Endothelial cell of umbilical vein (primary cell): ENCODE measurements around the gene PARD3B. TPM values are rescaled to one million over a fixed set of nuclear protein-coding genes. Genes with fewer than 3 reads are reported as not detected.

ENCODE experiments used
- BruUV-seq: library from RNA; stranded (reverse); fragments of 400-500 nt; replicated peaks from 2 replicates; lab custom pipeline; 2021; lab: Mats Ljungman, UMichigan
- CTCF ChIA-PET: fragments of 300-600, 350-600 bp; sonication (Branson Sonifier 250); formaldehyde crosslinking; loops from one replicate; lab custom pipeline; 2021; ENCODE audit warnings: antibody characterized with exemption, inconsistent platforms; lab: Charles Lee
- POLR2A ChIA-PET: fragments of 300-600, 350-600 bp; sonication (Branson Sonifier 250); formaldehyde crosslinking; loops from one replicate; lab custom pipeline; 2021; ENCODE audit warnings: antibody characterized with exemption, inconsistent platforms; lab: Charles Lee
- DNase-seq: peaks from one replicate; pipeline ENCODE4 v3.0.0-alpha.2; 2011; ENCODE audit warnings: low read depth, low spot score
- FAIRE-seq: peaks from 2 replicates; lab custom pipeline; 2011; peaks lifted over from hg19 to GRCh38; lab: Jason Lieb, UNC
- H2AFZ ChIP-seq: 2 replicates; pipeline ENCODE4 v1.6.0; 2012; ENCODE audit warnings: low read depth, low read length, control low read depth, inconsistent platforms
- H3K27ac ChIP-seq: 2 replicates; pipeline ENCODE4 v1.5.1; 2011; ENCODE audit warnings: low read depth, mild to moderate bottlenecking, control low read depth, low read length, moderate library complexity; ENCODE audit not compliant: insufficient read depth
- H3K27me3 ChIP-seq, 2 experiments: 2 replicates each; pipeline versions ENCODE4 v1.6.0 to v1.6.1; 2011; ENCODE audit warnings: low read length in 2 of 2, mixed read lengths in 1 of 2; ENCODE audit not compliant: control insufficient read depth in 2 of 2, insufficient read depth in 2 of 2
- H3K36me3 ChIP-seq, 2 experiments: 2 replicates in 1 of 2; 3 replicates in 1 of 2; pipeline ENCODE4 v1.5.1; 2011; ENCODE audit warnings: low read length in 2 of 2, mild to moderate bottlenecking in 1 of 2, moderate library complexity in 1 of 2; ENCODE audit not compliant: control insufficient read depth in 2 of 2, insufficient read depth in 2 of 2; ENCODE audit errors: extremely low read depth in 1 of 2
- H3K4me1 ChIP-seq: 3 replicates; pipeline ENCODE4 v1.5.1; 2011; ENCODE audit warnings: mild to moderate bottlenecking, low read length; ENCODE audit not compliant: control insufficient read depth, insufficient read depth; ENCODE audit errors: extremely low read depth
- H3K4me2 ChIP-seq: 2 replicates; pipeline ENCODE4 v1.6.1; 2011; ENCODE audit warnings: low read length, control low read depth, mixed read lengths; ENCODE audit not compliant: insufficient read depth
- H3K4me3 ChIP-seq, 3 experiments: fragments of 200-600 bp in 1 of 3; sonication (generic), shearing (Covaris generic) in 1 of 3; replicated peaks in 1 of 3; 2 replicates each; pipeline ENCODE4 v1.5.1; 2011 to 2016; ENCODE audit warnings: control low read depth in 3 of 3, low read length in 3 of 3, mild to moderate bottlenecking in 2 of 3, inconsistent platforms in 1 of 3, low read depth in 1 of 3, moderate library complexity in 1 of 3; ENCODE audit not compliant: insufficient read depth in 1 of 3
- H3K79me2 ChIP-seq: 2 replicates; pipeline ENCODE4 v1.6.0; 2012; ENCODE audit warnings: low read length, inconsistent platforms; ENCODE audit not compliant: control insufficient read depth, insufficient read depth
- H3K9ac ChIP-seq: replicated peaks from 2 replicates; pipeline ENCODE3; 2011; ENCODE audit warnings: low read length, control low read depth; ENCODE audit not compliant: insufficient read depth; ENCODE audit errors: extremely low read depth
- H3K9me1 ChIP-seq: replicated peaks from 3 replicates; pipeline ENCODE4 v1.6.0; 2011; ENCODE audit warnings: mild to moderate bottlenecking, low read length; ENCODE audit not compliant: control insufficient read depth, insufficient read depth; ENCODE audit errors: extremely low read depth
- H3K9me3 ChIP-seq: replicated peaks from 2 replicates; pipeline ENCODE4 v1.5.1; 2012; ENCODE audit warnings: low read length, inconsistent platforms; ENCODE audit not compliant: control insufficient read depth, insufficient read depth
- H4K20me1 ChIP-seq: replicated peaks from 2 replicates; pipeline ENCODE3; 2011; ENCODE audit warnings: mild to moderate bottlenecking, low read length; ENCODE audit not compliant: control insufficient read depth, insufficient read depth; ENCODE audit errors: extremely low read depth
- CTCF ChIP-seq, 2 donors: IDR thresholded peaks; 1 replicate in 1 of 2; 2 replicates in 1 of 2; pipeline ENCODE4 v1.5.1; 2011; ENCODE audit warnings: low read length in 2 of 2, mild to moderate bottlenecking in 2 of 2, moderate library complexity in 2 of 2, control low read depth in 1 of 2, inconsistent platforms in 1 of 2, low read depth in 1 of 2; ENCODE audit not compliant: insufficient read depth in 1 of 2; ENCODE audit errors: extremely low read depth in 1 of 2
- EZH2 ChIP-seq: IDR thresholded peaks from 2 replicates; pipeline ENCODE4 v1.6.1; 2012; ENCODE audit warnings: borderline replicate concordance, low read depth, mild to moderate bottlenecking, moderate library complexity, low read length, inconsistent platforms; ENCODE audit not compliant: severe bottlenecking
- FOS ChIP-seq: IDR thresholded peaks from 2 replicates; pipeline ENCODE4 v1.6.1; 2011; ENCODE audit warnings: mild to moderate bottlenecking, low read length, moderate library complexity, borderline replicate concordance; ENCODE audit not compliant: insufficient read depth
- GATA2 ChIP-seq: IDR thresholded peaks from 2 replicates; pipeline ENCODE4 v1.7.0; 2011; ENCODE audit warnings: low read depth, mild to moderate bottlenecking, moderate library complexity, mixed read lengths, low read length; ENCODE audit not compliant: insufficient read length, insufficient read depth
- JUN ChIP-seq: IDR thresholded peaks from 2 replicates; pipeline ENCODE4 v1.6.1; 2011; ENCODE audit warnings: borderline replicate concordance, low read depth; ENCODE audit not compliant: insufficient read length, insufficient read depth
- MAX ChIP-seq: IDR thresholded peaks from 2 replicates; pipeline ENCODE4 v1.6.1; 2011; ENCODE audit not compliant: insufficient read depth, insufficient read length
- MYC ChIP-seq: IDR thresholded peaks from one replicate; pipeline ENCODE4 v1.6.1; 2011; ENCODE audit warnings: mild to moderate bottlenecking, low read depth, low read length
- POLR2A ChIP-seq: IDR thresholded peaks from 2 replicates; pipeline ENCODE4 v1.6.1; 2012; ENCODE audit warnings: low read depth, mild to moderate bottlenecking, control low read depth, low read length
- POLR2AphosphoS5 ChIP-seq: IDR thresholded peaks from 2 replicates; pipeline ENCODE4 v1.6.1; 2012; ENCODE audit warnings: low read depth, mild to moderate bottlenecking, control low read depth, low read length, moderate library complexity; ENCODE audit not compliant: insufficient read depth
- dilution Hi-C: fragments of 300-500 bp; cut with MboI; formaldehyde crosslinking; loops from one replicate; pipeline ENCODE4 v1.15.0; 2019; ENCODE audit warnings: low sequenced_read_pairs; ENCODE audit not compliant: extremely low pct_ligation_motif_present
- intact Hi-C: fragments of 100-400 bp; cut with micrococcal nuclease; formaldehyde crosslinking; loops from one replicate; pipeline ENCODE4 v1.10.0; 2022
- polyA plus RNA-seq, 4 experiments: library from polyadenylated mRNA; depleted of rRNA in 3 of 4; stranded (reverse) in 3 of 4; unstranded in 1 of 4; fragments of >200 nt; gene quantifications; 2 replicates each; pipeline versions ENCODE4 v1.2.1 to v1.2.3, GENCODE V29; 2011 to 2012; ENCODE audit warnings: missing spikeins in 1 of 4
- total RNA-seq: library from RNA; stranded (reverse); gene quantifications from 2 replicates; pipeline ENCODE4 v1.2.3, GENCODE V29; 2021

PARD3B gene
- total and polyA plus RNA-seq, 2 donors (not counting 3 experiments of a cell fraction or from before 2014, with no cell fraction given), result 2.2 to 30.9 TPM

- dilution Hi-C loops (no loop called here), intact Hi-C loops (loop anchor here (2.0 to 10.0 kb wide), 4 partner anchors 608 to 845 kb away; no protein-coding TSS in a partner anchor)
- TF ChIP-seq FOS (no peak), POLR2A (no peak), POLR2AphosphoS5 (no peak), GATA2 (no peak), CTCF (IDR thresholded peaks at IDR 0.05; ENCODE audit: extremely low read depth in 1 of 2, insufficient read depth in 1 of 2, low read depth in 1 of 2, low read length in 2 of 2) (no peak), MYC (no peak), EZH2 (no peak), MAX (no peak), JUN (no peak)
- H3K4me3 ChIP-seq, result no peak overlapping the region
- BruUV-seq, result no TSS peak
- ChIA-PET POLR2A (no interaction called here), CTCF (interaction anchor here (1.5 to 5.4 kb wide), 4 partner anchors 11 to 806 kb away, joined by 4 to 62 read pairs (median 8); no protein-coding TSS in a partner anchor)
- H3K9me1 ChIP-seq, result no peaks in the 10 kb centered on the region
- H3K4me2 ChIP-seq, result no peak overlapping the region
- peaks cover 14% of the 10 kb centered on the region for H3K4me1 ChIP-seq
- FAIRE-seq (no peak), DNase-seq (peak; percentile 17)
- no peak overlapping the region for H3K27ac ChIP-seq
- H2AFZ ChIP-seq, result no peak overlapping the region
- no peaks in the 10 kb centered on the region for H3K36me3 ChIP-seq
- no peaks in the 10 kb centered on the region for H3K9me3 ChIP-seq
- no peak overlapping the region for H3K9ac ChIP-seq
- no peaks in the 10 kb centered on the region for H3K27me3 ChIP-seq
- H4K20me1 ChIP-seq, result no peaks in the 10 kb centered on the region
- no peaks in the 10 kb centered on the region for H3K79me2 ChIP-seq
Measured at GRCh38 chr2:204870053-204870452, 324.8 kb downstream of the PARD3B start.
